Stimulated activated CD8-positive, alpha-beta memory T cell treated with anti-CD3 and anti-CD28 coated beads, Interleukin-7, amount 100 ng/mL, for 24 hours (primary cell): ENCODE data around the gene OR3A3.
"Not testable (repeated sequence)": the region's sequence is repeated elsewhere in the genome, so short reads cannot be mapped to it uniquely, and the experiment has no call there.

Experiments
- DNase-seq: peaks from one replicate; pipeline ENCODE4 v3.0.0-alpha.2; 2020; ENCODE audit warnings: low read depth

OR3A3 gene

GRCh38 chr17:3411070-3411469, at the start of gene OR3A3:
Gene OR3A3, plus strand, starts transcription at chr17:3411370.
- DNase-seq, result no peak

GRCh38 chr17:3371167-3371566, 40.0 kb upstream of the OR3A3 start:
- DNase-seq, result not testable (repeated sequence)

GRCh38 chr17:3378321-3378720, 32.8 kb upstream of the OR3A3 start:
- no peak for DNase-seq

GRCh38 chr17:3381957-3382356, 29.2 kb upstream of the OR3A3 start:
- no peak for DNase-seq

- DNase-seq, result no peak
Observed at GRCh38 chr17:3385869-3386816, 25.0 kb upstream of the OR3A3 start, which contains the start of gene OR3A2. Gene OR3A2, minus strand, starts transcription at chr17:3386308.

- DNase-seq, result no peak
Observed at GRCh38 chr17:3389791-3390190, 21.4 kb upstream of the OR3A3 start.

GRCh38 chr17:3397801-3398200, 13.4 kb upstream of the OR3A3 start:
- not testable (repeated sequence) for DNase-seq

- DNase-seq, result no peak
Observed at GRCh38 chr17:3398310-3398709, 12.9 kb upstream of the OR3A3 start, which contains the start of gene OR1E1. Gene OR1E1, minus strand, starts transcription at chr17:3398410. Its CDS starts 0 bp downstream, at chr17:3398410.

- no peak for DNase-seq
Observed at GRCh38 chr17:3400055-3400454, 11.1 kb upstream of the OR3A3 start.

GRCh38 chr17:3401786-3402185, 9.4 kb upstream of the OR3A3 start:
- DNase-seq, result no peak

- DNase-seq, result not testable (repeated sequence)
Observed at GRCh38 chr17:3403856-3404255, 7.3 kb upstream of the OR3A3 start.

- DNase-seq, result not testable (repeated sequence)
Observed at GRCh38 chr17:3412216-3412615, 1.0 kb downstream of the OR3A3 start.

- no peak for DNase-seq
Observed at GRCh38 chr17:3415610-3416009, 4.4 kb downstream of the OR3A3 start.

GRCh38 chr17:3418222-3418621, 7.1 kb downstream of the OR3A3 start:
- DNase-seq, result no peak

GRCh38 chr17:3433215-3433614, 22.0 kb downstream of the OR3A3 start:
- DNase-seq, result not testable (repeated sequence)

GRCh38 chr17:3433741-3434140, 22.6 kb downstream of the OR3A3 start, which contains the start of gene OR1E2:
Gene OR1E2, minus strand, starts transcription at chr17:3433841. Its CDS starts 0 bp downstream, at chr17:3433841.
- no peak for DNase-seq

GRCh38 chr17:3438368-3438767, 27.2 kb downstream of the OR3A3 start:
- no peak for DNase-seq

GRCh38 chr17:3440451-3440850, 29.3 kb downstream of the OR3A3 start:
- no peak for DNase-seq

- no peak for DNase-seq
Observed at GRCh38 chr17:3447625-3448024, 36.5 kb downstream of the OR3A3 start.

- DNase-seq, result no peak
Observed at GRCh38 chr17:3448059-3448665, 37.0 kb downstream of the OR3A3 start.

GRCh38 chr17:3466355-3466754, 55.2 kb downstream of the OR3A3 start:
- DNase-seq, result not testable (repeated sequence)

GRCh38 chr17:3469529-3469928, 58.4 kb downstream of the OR3A3 start:
- DNase-seq, result no peak

GRCh38 chr17:3471599-3471998, 60.4 kb downstream of the OR3A3 start, which contains the start of gene SPATA22:
Gene SPATA22, minus strand, starts transcription at chr17:3471819. Its CDS starts 2,494 bp downstream, at chr17:3469325.
- DNase-seq, result no peak
